ENCODE data around the gene PLEKHG2. TPM values are rescaled to one million over a fixed set of nuclear protein-coding genes. Genes with fewer than 3 reads are reported as not detected.

PLEKHG2 gene
- total RNA-seq, 1 donor from 2014 or later = 172 TPM

- H3K9me3 Mint-ChIP-seq = no peaks in the 10 kb centered on the region
- TF ChIP-seq CTCF (IDR thresholded peaks at IDR 0.05; ENCODE audit: unreplicated experiment) = no peak
- H3K4me3 Mint-ChIP-seq = no peak overlapping the region
- H3K4me1 Mint-ChIP-seq = no peaks in the 10 kb centered on the region
- DNase-seq (ENCODE audit: low spot score in 2 of 2, unreplicated experiment in 2 of 2) = no peak
- H3K36me3 Mint-ChIP-seq = peaks cover 41% of the 10 kb centered on the region
- no peaks in the 10 kb centered on the region for H3K27me3 Mint-ChIP-seq (ENCODE audit: low read depth)
- no peak overlapping the region for H3K27ac Mint-ChIP-seq
These were observed 58.4 kb downstream of the PLEKHG2 start for GRCh38 chr19:39470724-39471339.

- H3K4me3 Mint-ChIP-seq = no peak overlapping the region
- H3K27me3 Mint-ChIP-seq (ENCODE audit: low read depth) = no peaks in the 10 kb centered on the region
- DNase-seq (ENCODE audit: low spot score in 2 of 2, unreplicated experiment in 2 of 2) = no peak
- no peak for TF ChIP-seq CTCF (IDR thresholded peaks at IDR 0.05; ENCODE audit: unreplicated experiment)
- H3K36me3 Mint-ChIP-seq = peaks cover 38% of the 10 kb centered on the region
- H3K27ac Mint-ChIP-seq = no peak overlapping the region
- H3K4me1 Mint-ChIP-seq = no peaks in the 10 kb centered on the region
- H3K9me3 Mint-ChIP-seq = no peaks in the 10 kb centered on the region
These were observed 59.5 kb downstream of the PLEKHG2 start for GRCh38 chr19:39471756-39472536.

- DNase-seq (ENCODE audit: low spot score in 2 of 2, unreplicated experiment in 2 of 2) = no peak
- Mint-ChIP-seq H3K27me3 (ENCODE audit: low read depth) (no peaks in the 10 kb centered on the region), H3K4me3 (no peak overlapping the region), H3K36me3 (peaks cover 33% of the 10 kb centered on the region), H3K9me3 (no peaks in the 10 kb centered on the region), H3K27ac (no peak overlapping the region), H3K4me1 (no peaks in the 10 kb centered on the region)
- no peak for TF ChIP-seq CTCF (IDR thresholded peaks at IDR 0.05; ENCODE audit: unreplicated experiment)
These were observed 60.4 kb downstream of the PLEKHG2 start for GRCh38 chr19:39472746-39473442.

GRCh38 chr19:39473443-39473960 is 61.0 kb downstream of the PLEKHG2 start:
- H3K36me3 Mint-ChIP-seq = peaks cover 31% of the 10 kb centered on the region

More at GRCh38 chr19:39473443-39473960, 61.0 kb downstream of the PLEKHG2 start:
- no peak overlapping the region for H3K27ac Mint-ChIP-seq
- H3K4me3 Mint-ChIP-seq = no peak overlapping the region
- no peaks in the 10 kb centered on the region for H3K9me3 Mint-ChIP-seq
- DNase-seq (ENCODE audit: low spot score in 2 of 2, unreplicated experiment in 2 of 2) = no peak
- no peak for TF ChIP-seq CTCF (IDR thresholded peaks at IDR 0.05; ENCODE audit: unreplicated experiment)
- H3K4me1 Mint-ChIP-seq = no peaks in the 10 kb centered on the region
- no peaks in the 10 kb centered on the region for H3K27me3 Mint-ChIP-seq (ENCODE audit: low read depth)
